KMS-11 (cell line): ENCODE measurements around the gene C16orf96.

Source experiments
- H2AFZ ChIP-seq: fragments of 200-600 bp; sonication (generic); 2 replicates; pipeline ENCODE4 v1.6.1; 2016; ENCODE audit warnings: antibody characterized with exemption, mixed run types, low read depth
- H3K27ac ChIP-seq: fragments of 200-600 bp; sonication (generic); 2 replicates; pipeline ENCODE4 v1.6.1; 2016; ENCODE audit warnings: mild to moderate bottlenecking, mixed run types
- H3K27me3 ChIP-seq: fragments of 200-600 bp; sonication (generic); 2 replicates; pipeline ENCODE4 v1.6.1; 2017; ENCODE audit warnings: mild to moderate bottlenecking, low read depth, mixed run types, moderate library complexity; ENCODE audit not compliant: insufficient read depth
- H3K36me3 ChIP-seq: fragments of 200-600 bp; sonication (generic); 2 replicates; pipeline ENCODE4 v1.6.1; 2017; ENCODE audit warnings: mild to moderate bottlenecking, mixed run types; ENCODE audit not compliant: insufficient read depth
- H3K4me1 ChIP-seq: fragments of 200-600 bp; sonication (generic); 2 replicates; pipeline ENCODE4 v1.6.1; 2016; ENCODE audit warnings: mild to moderate bottlenecking, low read depth, mixed run types; ENCODE audit not compliant: poor library complexity, severe bottlenecking
- H3K4me2 ChIP-seq: fragments of 200-600 bp; sonication (generic); 2 replicates; pipeline ENCODE4 v1.7.0; 2016; ENCODE audit warnings: mild to moderate bottlenecking, mixed run types
- H3K4me3 ChIP-seq: fragments of 200-600 bp; sonication (generic); IDR thresholded peaks from 2 replicates; pipeline ENCODE4 v1.6.1; 2017; ENCODE audit warnings: low read depth, low read length, mixed read lengths; ENCODE audit not compliant: insufficient read depth
- H3K79me2 ChIP-seq: fragments of 200-600 bp; sonication (generic); 2 replicates; pipeline ENCODE4 v1.6.1; 2016; ENCODE audit warnings: low read depth, mixed run types; ENCODE audit not compliant: insufficient read depth
- H3K9ac ChIP-seq: fragments of 200-600 bp; sonication (generic); 2 replicates; pipeline ENCODE4 v1.6.1; 2016; ENCODE audit warnings: mild to moderate bottlenecking, mixed run types
- H4K20me1 ChIP-seq: fragments of 200-600 bp; sonication (generic); 2 replicates; pipeline ENCODE4 v1.6.1; 2016; ENCODE audit warnings: mild to moderate bottlenecking, mixed run types; ENCODE audit not compliant: insufficient read depth
- CTCF ChIP-seq: fragments of 200-600 bp; sonication (generic); conservative IDR thresholded peaks from 2 replicates; pipeline ENCODE4 v1.6.1; 2017; ENCODE audit warnings: low read depth, mild to moderate bottlenecking, antibody characterized with exemption, low read length, moderate library complexity, mixed read lengths

C16orf96 gene

GRCh38 chr16:4591706-4592470 lies 35.7 kb downstream of the C16orf96 start:
- no peaks in the 10 kb centered on the region for H3K4me1 ChIP-seq
- H3K4me2 ChIP-seq: no peak overlapping the region
- H3K4me3 ChIP-seq: no peak overlapping the region
- TF ChIP-seq CTCF: no peak
- H3K79me2 ChIP-seq: no peaks in the 10 kb centered on the region
- H3K36me3 ChIP-seq: no peaks in the 10 kb centered on the region
- H3K27ac ChIP-seq: no peak overlapping the region
- peaks cover 34% of the 10 kb centered on the region for H3K27me3 ChIP-seq
- no peaks in the 10 kb centered on the region for H4K20me1 ChIP-seq
- H2AFZ ChIP-seq: no peak overlapping the region
- H3K9ac ChIP-seq: no peak overlapping the region

- H3K27ac ChIP-seq: no peak overlapping the region
Measured at GRCh38 chr16:4593086-4593485, 36.9 kb downstream of the C16orf96 start.

GRCh38 chr16:4594433-4595410 lies 38.6 kb downstream of the C16orf96 start:
- no peak overlapping the region for H3K9ac ChIP-seq
- no peaks in the 10 kb centered on the region for H3K4me1 ChIP-seq
- no peak overlapping the region for H3K27ac ChIP-seq
- H4K20me1 ChIP-seq: no peaks in the 10 kb centered on the region
- H3K79me2 ChIP-seq: no peaks in the 10 kb centered on the region
- no peak overlapping the region for H2AFZ ChIP-seq
- peaks cover 56% of the 10 kb centered on the region for H3K27me3 ChIP-seq
- H3K4me2 ChIP-seq: no peak overlapping the region
- no peak overlapping the region for H3K4me3 ChIP-seq
- TF ChIP-seq CTCF: no peak
- no peaks in the 10 kb centered on the region for H3K36me3 ChIP-seq

More at GRCh38 chr16:4593086-4593485, 36.9 kb downstream of the C16orf96 start:
- Histone ChIP-seq H3K79me2 (no peaks in the 10 kb centered on the region), H3K4me3 (no peak overlapping the region), H2AFZ (no peak overlapping the region), H3K36me3 (no peaks in the 10 kb centered on the region), H3K4me1 (no peaks in the 10 kb centered on the region), H3K27me3 (peaks cover 41% of the 10 kb centered on the region), H4K20me1 (no peaks in the 10 kb centered on the region), H3K9ac (no peak overlapping the region), H3K4me2 (no peak overlapping the region)
- no peak for TF ChIP-seq CTCF

GRCh38 chr16:4597174-4597573 lies 41.0 kb downstream of the C16orf96 start:
- no peaks in the 10 kb centered on the region for H3K4me1 ChIP-seq
- no peak overlapping the region for H3K9ac ChIP-seq
- no peaks in the 10 kb centered on the region for H3K36me3 ChIP-seq
- H3K27me3 ChIP-seq: peaks cover 75% of the 10 kb centered on the region
- no peaks in the 10 kb centered on the region for H3K79me2 ChIP-seq
- TF ChIP-seq CTCF: no peak
- no peaks in the 10 kb centered on the region for H4K20me1 ChIP-seq
- no peak overlapping the region for H3K27ac ChIP-seq
- no peak overlapping the region for H3K4me2 ChIP-seq
- H3K4me3 ChIP-seq: no peak overlapping the region
- H2AFZ ChIP-seq: no peak overlapping the region
